ENCODE data around the gene VAMP8.

The VAMP8 gene

GRCh38 chr2:85596486-85597143, 19.2 kb downstream of the VAMP8 start:
- ATAC-seq: no peak
- TF ChIP-seq RARB (CRISPR knock-in tag; IDR thresholded peaks at IDR 0.05): no peak
- no peak for TF ChIP-seq GLIS3 (CRISPR knock-in tag; IDR thresholded peaks at IDR 0.05)
- TF ChIP-seq ZNF565 (CRISPR knock-in tag; conservative IDR thresholded peaks at IDR 0.05; ENCODE audit: low read depth): no peak
- no peak for TF ChIP-seq SNAI2 (CRISPR knock-in tag; IDR thresholded peaks at IDR 0.05)

GRCh38 chr2:85597241-85597640, 19.9 kb downstream of the VAMP8 start:
- TF ChIP-seq ESRRG (CRISPR knock-in tag; IDR thresholded peaks at IDR 0.05) (no peak), RARB (CRISPR knock-in tag; IDR thresholded peaks at IDR 0.05) (no peak)
- no peak for ATAC-seq

- TF ChIP-seq ISL1 (CRISPR knock-in tag; IDR thresholded peaks at IDR 0.05) (no peak), CREB5 (CRISPR knock-in tag; IDR thresholded peaks at IDR 0.05; ENCODE audit: low read depth) (no peak), ZFP30 (CRISPR knock-in tag; IDR thresholded peaks at IDR 0.05) (no peak), RARB (CRISPR knock-in tag; IDR thresholded peaks at IDR 0.05) (no peak), GLIS3 (CRISPR knock-in tag; IDR thresholded peaks at IDR 0.05) (no peak), CSDC2 (CRISPR knock-in tag; IDR thresholded peaks at IDR 0.05) (no peak), ZFP3 (CRISPR knock-in tag; IDR thresholded peaks at IDR 0.05) (no peak), TSHZ2 (CRISPR knock-in tag; IDR thresholded peaks at IDR 0.05) (no peak), OSR1 (CRISPR knock-in tag; IDR thresholded peaks at IDR 0.05) (no peak), SNAI2 (CRISPR knock-in tag; IDR thresholded peaks at IDR 0.05) (no peak), TOX (CRISPR knock-in tag; IDR thresholded peaks at IDR 0.05; ENCODE audit: borderline replicate concordance) (no peak), ZNF565 (CRISPR knock-in tag; conservative IDR thresholded peaks at IDR 0.05; ENCODE audit: low read depth) (no peak), BACH2 (CRISPR knock-in tag; IDR thresholded peaks at IDR 0.05; ENCODE audit: borderline replicate concordance) (no peak), PPARA (CRISPR knock-in tag; IDR thresholded peaks at IDR 0.05; ENCODE audit: borderline replicate concordance) (no peak), ZC3H10 (CRISPR knock-in tag; IDR thresholded peaks at IDR 0.05) (no peak)
- no peak for ATAC-seq
Measured at GRCh38 chr2:85598594-85599340, 21.4 kb downstream of the VAMP8 start.

GRCh38 chr2:85599468-85600234, 22.3 kb downstream of the VAMP8 start:
- no peak for TF ChIP-seq ZNF70 (CRISPR knock-in tag; IDR thresholded peaks at IDR 0.05)
- TF ChIP-seq ARNTL (CRISPR knock-in tag; IDR thresholded peaks at IDR 0.05; ENCODE audit: borderline replicate concordance, low read depth): no peak
- TF ChIP-seq TSHZ2 (CRISPR knock-in tag; IDR thresholded peaks at IDR 0.05): no peak
- no peak for TF ChIP-seq ISL1 (CRISPR knock-in tag; IDR thresholded peaks at IDR 0.05)
- no peak for TF ChIP-seq CSDC2 (CRISPR knock-in tag; IDR thresholded peaks at IDR 0.05)
- no peak for TF ChIP-seq ZC3H10 (CRISPR knock-in tag; IDR thresholded peaks at IDR 0.05)
- no peak for TF ChIP-seq PPARA (CRISPR knock-in tag; IDR thresholded peaks at IDR 0.05; ENCODE audit: borderline replicate concordance)
- TF ChIP-seq ZFP3 (CRISPR knock-in tag; IDR thresholded peaks at IDR 0.05): no peak
- no peak for TF ChIP-seq OSR1 (CRISPR knock-in tag; IDR thresholded peaks at IDR 0.05)
- no peak for TF ChIP-seq ZNF8 (CRISPR knock-in tag; IDR thresholded peaks at IDR 0.05)
- TF ChIP-seq CREB5 (CRISPR knock-in tag; IDR thresholded peaks at IDR 0.05; ENCODE audit: low read depth): no peak
- TF ChIP-seq BACH2 (CRISPR knock-in tag; IDR thresholded peaks at IDR 0.05; ENCODE audit: borderline replicate concordance): no peak
- no peak for ATAC-seq

All from SK-N-SH treated with all-trans-retinoic acid at 6 μM for 48 hours (cell line).